Mammary epithelial cell (primary cell): ENCODE results near the gene FUT7.

Source experiments
- EZH2 ChIP-seq: IDR thresholded peaks from 2 replicates; pipeline ENCODE4 v1.6.1; 2012; ENCODE audit warnings: low read length, inconsistent platforms, borderline replicate concordance
- TF ChIP-seq, protein P1 (sequence below), 2 donors: IDR thresholded peaks in 1 of 2; conservative IDR thresholded peaks in 1 of 2; 2 replicates each; pipeline ENCODE4 v1.5.1; 2011 to 2012; ENCODE audit warnings: inconsistent platforms in 2 of 2, low read length in 2 of 2, mild to moderate bottlenecking in 2 of 2, control low read depth in 1 of 2, low read depth in 1 of 2; ENCODE audit not compliant: insufficient read depth in 1 of 2; ENCODE audit errors: extremely low read depth in 1 of 2

DNA sequence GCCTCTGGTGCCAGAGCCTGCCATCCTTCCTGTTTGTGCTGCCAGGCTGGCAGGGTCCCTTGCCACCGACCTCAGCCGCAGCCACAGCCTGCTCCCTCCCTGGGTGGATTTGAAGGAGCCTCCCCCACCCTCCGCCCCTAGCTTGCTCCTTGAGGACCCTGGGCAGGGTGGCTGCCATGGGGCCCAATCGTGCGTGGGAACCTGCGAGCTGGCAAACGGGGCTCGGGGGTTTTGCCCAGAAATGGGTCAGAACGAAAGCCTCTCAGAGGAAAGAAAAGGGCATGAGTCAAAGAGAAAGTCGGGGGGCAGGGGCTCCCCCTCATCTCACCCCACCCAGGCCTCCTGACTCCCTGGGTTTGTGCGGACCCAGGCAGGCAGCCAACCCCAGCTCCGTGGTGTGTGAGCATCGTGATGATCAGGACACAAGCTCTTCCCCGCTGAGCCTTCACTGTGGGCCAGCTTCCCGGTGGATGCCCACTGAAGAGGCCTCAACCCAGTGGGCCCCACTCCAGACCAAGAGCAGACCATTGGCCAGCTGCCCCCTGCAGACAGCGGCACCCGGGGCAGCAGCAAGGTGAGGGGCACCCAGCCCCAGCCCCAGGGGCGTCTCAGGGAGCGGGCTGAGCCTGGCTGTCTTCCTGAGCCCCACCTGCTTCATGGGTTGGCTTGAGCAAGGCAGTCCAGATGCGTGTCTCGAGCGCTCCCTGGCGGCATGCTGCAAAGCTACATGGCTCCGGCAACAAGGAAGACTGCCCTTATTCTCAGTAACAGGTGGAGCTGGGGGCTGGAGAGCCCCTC, 3.0 kb upstream of the FUT7 start:
- TF ChIP-seq, protein P1, sequence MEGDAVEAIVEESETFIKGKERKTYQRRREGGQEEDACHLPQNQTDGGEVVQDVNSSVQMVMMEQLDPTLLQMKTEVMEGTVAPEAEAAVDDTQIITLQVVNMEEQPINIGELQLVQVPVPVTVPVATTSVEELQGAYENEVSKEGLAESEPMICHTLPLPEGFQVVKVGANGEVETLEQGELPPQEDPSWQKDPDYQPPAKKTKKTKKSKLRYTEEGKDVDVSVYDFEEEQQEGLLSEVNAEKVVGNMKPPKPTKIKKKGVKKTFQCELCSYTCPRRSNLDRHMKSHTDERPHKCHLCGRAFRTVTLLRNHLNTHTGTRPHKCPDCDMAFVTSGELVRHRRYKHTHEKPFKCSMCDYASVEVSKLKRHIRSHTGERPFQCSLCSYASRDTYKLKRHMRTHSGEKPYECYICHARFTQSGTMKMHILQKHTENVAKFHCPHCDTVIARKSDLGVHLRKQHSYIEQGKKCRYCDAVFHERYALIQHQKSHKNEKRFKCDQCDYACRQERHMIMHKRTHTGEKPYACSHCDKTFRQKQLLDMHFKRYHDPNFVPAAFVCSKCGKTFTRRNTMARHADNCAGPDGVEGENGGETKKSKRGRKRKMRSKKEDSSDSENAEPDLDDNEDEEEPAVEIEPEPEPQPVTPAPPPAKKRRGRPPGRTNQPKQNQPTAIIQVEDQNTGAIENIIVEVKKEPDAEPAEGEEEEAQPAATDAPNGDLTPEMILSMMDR (conservative IDR thresholded peaks at IDR 0.05 in 1 of 2, IDR thresholded peaks at IDR 0.05 in 1 of 2; ENCODE audit: extremely low read depth in 1 of 2, insufficient read depth in 1 of 2, low read depth in 1 of 2, low read length in 2 of 2) = peak; percentile 82 to 94
- TF ChIP-seq EZH2 = no peak
